ENCODE results near the gene AK8.

DNA sequence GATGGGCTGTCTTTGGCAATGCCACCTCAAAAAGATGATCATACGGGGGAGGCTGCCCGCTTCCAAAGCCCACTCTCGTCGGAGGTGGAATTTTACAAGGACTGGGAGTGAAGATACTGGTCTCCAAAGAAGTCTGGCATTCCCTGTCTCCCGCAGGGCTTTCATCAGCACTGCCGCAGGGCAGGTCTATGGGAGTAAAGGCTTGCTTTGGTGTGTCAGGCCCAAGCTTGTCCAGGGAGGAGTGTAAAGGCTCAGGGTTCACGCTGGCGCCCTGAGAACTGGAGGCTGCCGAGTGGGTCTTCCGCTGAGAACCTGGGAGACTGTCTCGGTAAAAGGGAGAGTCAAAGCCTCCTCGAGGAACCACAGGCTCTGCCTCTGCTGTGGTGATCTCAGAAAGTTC, 27.6 kb upstream of the AK8 start:
- TF ChIP-seq CTCF (IDR thresholded peaks at IDR 0.05; ENCODE audit: poor library complexity) = no peak
- no peak for TF ChIP-seq EZH2phosphoT487 (IDR thresholded peaks at IDR 0.05; ENCODE audit: low read depth, severe bottlenecking, unreplicated experiment)
- no peak for TF ChIP-seq EZH2 (IDR thresholded peaks at IDR 0.05; ENCODE audit: borderline replicate concordance)
